Transverse colon (tissue), 4 donors: Measurements from ENCODE around the gene TBC1D12.

Source experiments
- EP300 ChIP-seq: sonication (generic); formaldehyde crosslinking; IDR thresholded peaks from one replicate; pipeline ENCODE4 v1.6.1; 2017; ENCODE audit warnings: antibody characterized with exemption, low read depth
- POLR2AphosphoS5 ChIP-seq, 3 donors: sonication (generic); formaldehyde crosslinking; IDR thresholded peaks; one replicate each; pipeline ENCODE4 v1.6.1; 2016; ENCODE audit warnings: antibody characterized with exemption in 3 of 3
- TF ChIP-seq, protein P1 (sequence below), 5 experiments: fragments of 200-600 bp in 3 of 5; fragments of 450-650 bp in 2 of 5; sonication (generic) in 3 of 5; IDR thresholded peaks; 1 replicate in 2 of 5; 2 replicates in 3 of 5; pipeline ENCODE4 v1.5.1; 2016 to 2017; ENCODE audit warnings: antibody characterized with exemption in 5 of 5, inconsistent platforms in 3 of 5, mild to moderate bottlenecking in 2 of 5, moderate library complexity in 1 of 5

GRCh38 chr10:94430701-94431100, 28.4 kb downstream of the TBC1D12 start:
- TF ChIP-seq, protein P1, sequence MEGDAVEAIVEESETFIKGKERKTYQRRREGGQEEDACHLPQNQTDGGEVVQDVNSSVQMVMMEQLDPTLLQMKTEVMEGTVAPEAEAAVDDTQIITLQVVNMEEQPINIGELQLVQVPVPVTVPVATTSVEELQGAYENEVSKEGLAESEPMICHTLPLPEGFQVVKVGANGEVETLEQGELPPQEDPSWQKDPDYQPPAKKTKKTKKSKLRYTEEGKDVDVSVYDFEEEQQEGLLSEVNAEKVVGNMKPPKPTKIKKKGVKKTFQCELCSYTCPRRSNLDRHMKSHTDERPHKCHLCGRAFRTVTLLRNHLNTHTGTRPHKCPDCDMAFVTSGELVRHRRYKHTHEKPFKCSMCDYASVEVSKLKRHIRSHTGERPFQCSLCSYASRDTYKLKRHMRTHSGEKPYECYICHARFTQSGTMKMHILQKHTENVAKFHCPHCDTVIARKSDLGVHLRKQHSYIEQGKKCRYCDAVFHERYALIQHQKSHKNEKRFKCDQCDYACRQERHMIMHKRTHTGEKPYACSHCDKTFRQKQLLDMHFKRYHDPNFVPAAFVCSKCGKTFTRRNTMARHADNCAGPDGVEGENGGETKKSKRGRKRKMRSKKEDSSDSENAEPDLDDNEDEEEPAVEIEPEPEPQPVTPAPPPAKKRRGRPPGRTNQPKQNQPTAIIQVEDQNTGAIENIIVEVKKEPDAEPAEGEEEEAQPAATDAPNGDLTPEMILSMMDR (IDR thresholded peaks at IDR 0.05) = no peak
- TF ChIP-seq EP300 (no peak), POLR2AphosphoS5 (IDR thresholded peaks at IDR 0.05) (no peak)
